ENCODE data around the gene CACNA1C.

Gene CACNA1C

GRCh38 chr12:2390850-2391390, 338.1 kb downstream of the CACNA1C start:
- DNase-seq (ENCODE audit: low spot score) = no peak

DNA sequence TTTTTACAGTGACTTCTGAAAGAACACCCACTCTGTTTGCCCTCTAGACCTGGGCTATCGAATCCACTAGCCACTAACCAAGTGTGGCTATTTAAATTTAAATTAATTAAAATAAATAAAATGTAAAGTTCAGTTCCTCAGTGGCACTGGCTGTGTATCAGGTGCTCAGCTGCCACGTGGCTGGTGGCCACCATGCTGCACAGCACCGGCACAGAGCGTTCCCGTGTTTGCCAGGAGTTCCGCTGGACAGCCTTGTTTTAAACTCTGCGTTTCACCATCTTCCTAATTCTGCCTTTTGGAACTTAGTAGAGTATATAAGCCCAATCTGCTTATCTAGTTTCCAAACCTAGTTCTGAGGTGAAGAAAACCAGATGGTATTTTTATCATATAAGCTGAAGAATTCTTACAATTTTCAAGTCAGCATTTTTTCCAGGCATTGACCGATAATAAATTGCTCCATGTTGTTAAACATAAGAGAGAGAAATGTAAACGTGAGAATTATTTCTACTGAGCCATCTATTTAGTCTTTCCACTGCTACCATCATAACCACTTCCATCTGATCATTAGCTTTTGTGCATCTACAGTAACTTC, 339.0 kb downstream of the CACNA1C start:
- no peak for DNase-seq (ENCODE audit: low spot score)

GRCh38 chr12:2393016-2393415, 340.2 kb downstream of the CACNA1C start:
- peak; percentile 15 for DNase-seq (ENCODE audit: low spot score)

- DNase-seq (ENCODE audit: low spot score) = no peak
These were observed 341.2 kb downstream of the CACNA1C start for GRCh38 chr12:2393996-2394395.

DNA sequence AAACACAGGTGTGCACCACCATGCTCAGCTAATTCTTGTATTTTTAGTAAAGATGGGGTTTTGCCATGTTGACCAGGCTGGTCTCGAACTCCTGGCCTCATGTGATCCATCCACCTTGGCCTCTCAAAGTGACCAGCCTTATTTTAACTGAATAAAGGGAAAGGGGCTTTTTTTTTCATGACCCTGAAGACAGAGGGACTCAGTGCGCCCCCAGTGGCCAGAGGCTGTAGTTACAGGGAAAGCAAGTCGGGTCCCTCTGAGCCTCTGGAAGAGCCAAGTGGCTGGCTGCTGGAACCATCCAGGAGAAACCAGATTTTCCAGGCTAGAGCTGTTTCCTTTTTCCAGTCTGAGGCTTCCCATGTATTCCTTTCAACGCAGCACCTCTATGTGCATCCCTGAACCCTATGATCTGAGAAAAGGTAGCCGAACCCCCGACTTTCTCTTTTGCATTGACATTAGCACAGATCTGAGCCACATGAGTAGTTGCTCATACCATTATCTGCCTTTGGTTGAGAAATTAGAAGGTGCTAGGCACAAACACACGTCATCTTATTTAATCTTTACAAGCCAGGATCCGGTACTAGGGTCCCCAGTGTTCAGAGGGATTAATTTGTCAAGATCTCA, 342.7 kb downstream of the CACNA1C start:
- DNase-seq (ENCODE audit: low spot score) = peak; percentile 11

DNA sequence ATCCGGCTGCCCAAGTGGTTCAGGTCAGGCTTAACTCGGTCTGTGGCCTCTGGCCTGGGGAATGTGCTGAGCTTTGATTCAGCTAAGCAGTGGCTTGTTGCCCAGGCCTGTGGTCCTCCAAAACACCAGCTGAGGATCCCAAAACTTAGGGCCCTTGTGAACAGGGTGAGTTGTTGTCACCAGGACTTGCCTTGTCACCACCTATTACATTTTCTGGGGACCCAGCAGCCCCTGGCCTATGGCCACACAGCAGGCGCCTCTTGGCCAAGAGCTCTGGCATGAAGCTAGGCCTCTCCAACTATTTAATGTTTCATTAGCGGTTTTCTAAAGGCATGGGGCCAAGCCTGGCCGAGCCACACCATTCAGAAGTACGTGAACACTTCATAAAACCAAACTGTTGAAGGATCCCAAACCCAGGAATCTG, 343.7 kb downstream of the CACNA1C start:
- no peak for DNase-seq (ENCODE audit: low spot score)

DNA sequence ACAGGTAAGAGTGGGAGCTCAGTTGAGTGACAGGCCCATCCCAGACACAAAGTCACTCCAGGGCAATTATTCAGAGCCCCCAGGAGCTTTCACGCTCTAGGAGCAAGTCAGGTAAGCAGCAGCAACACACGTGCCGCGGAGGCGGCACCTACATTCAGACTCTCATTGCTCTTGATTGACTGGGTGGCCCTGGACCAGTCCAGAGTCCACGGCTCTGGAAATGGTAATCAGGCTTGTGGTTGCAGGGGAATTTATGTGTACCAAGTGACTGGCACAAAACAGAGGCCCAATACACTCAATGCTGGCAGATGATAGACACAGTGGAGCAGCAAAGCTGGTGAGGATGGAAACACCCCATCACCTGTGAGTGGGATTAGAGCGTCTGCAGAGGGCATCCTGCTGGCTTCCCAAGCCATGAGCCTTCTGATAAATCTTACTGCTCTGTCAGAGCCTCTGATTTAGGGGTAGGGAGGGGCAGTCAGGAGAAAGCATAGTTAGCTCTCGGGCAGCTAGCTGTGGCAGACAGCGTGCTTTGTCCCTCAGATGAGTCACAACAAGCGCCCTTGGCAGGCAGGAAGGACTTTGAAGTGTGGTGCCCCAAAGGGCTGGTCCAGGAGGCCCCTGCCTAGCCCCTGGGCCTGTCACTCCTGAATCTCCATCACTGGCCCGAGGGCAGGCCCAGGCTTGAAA, 344.7 kb downstream of the CACNA1C start:
- no peak for DNase-seq (ENCODE audit: low spot score)

- DNase-seq (ENCODE audit: low spot score) = no peak
These were observed 348.3 kb downstream of the CACNA1C start for GRCh38 chr12:2401040-2401439.

DNA sequence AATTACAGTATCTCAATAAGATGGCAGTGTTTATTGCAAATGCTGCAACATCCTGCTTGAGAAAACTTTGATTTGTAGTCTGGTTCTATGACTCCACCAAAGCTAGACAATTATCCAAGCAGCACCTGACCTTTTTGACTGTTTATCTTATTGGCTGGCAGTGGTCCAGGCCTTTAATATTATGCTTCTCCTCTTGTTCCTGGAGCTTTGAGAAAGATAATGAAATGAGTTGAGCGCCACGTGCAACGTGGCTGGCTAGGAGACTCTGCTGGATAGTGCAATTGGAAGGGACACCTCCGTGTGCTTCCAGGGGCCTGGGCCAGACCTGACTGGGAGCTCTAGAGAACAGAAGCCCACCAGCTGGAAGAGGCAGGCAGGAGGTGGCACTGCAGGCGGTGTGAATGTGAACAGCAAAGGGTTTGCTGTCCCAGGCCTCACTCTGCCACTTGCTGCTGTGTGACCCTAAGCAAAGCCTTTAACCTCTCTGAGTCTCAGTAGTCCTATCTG, 349.3 kb downstream of the CACNA1C start:
- no peak for DNase-seq (ENCODE audit: low spot score)

GRCh38 chr12:2403221-2403976, 350.6 kb downstream of the CACNA1C start:
- no peak for DNase-seq (ENCODE audit: low spot score)

DNA sequence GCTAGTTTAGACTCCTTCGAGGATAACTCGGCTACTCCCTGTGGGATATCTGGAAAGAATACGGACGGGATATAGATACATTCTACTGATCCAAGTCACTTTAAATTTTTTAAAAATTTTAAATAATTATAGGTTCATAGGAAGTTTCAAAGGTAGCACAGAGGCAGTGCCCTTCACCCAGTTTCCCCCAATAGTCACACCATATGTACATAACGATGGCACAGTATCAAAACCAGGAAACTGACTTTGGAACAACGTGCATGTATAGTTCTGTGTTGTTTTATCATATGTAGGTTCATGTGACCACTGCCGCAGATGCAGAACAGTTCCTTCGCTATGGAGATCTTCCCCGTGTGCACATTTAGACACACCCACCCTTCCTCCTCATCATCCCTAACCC, 352.3 kb downstream of the CACNA1C start:
- DNase-seq (ENCODE audit: low spot score) = no peak

- DNase-seq (ENCODE audit: low spot score) = no peak
These were observed 354.1 kb downstream of the CACNA1C start for GRCh38 chr12:2406903-2407302.

- DNase-seq (ENCODE audit: low spot score) = no peak
These were observed 355.5 kb downstream of the CACNA1C start for GRCh38 chr12:2408262-2408661.

DNA sequence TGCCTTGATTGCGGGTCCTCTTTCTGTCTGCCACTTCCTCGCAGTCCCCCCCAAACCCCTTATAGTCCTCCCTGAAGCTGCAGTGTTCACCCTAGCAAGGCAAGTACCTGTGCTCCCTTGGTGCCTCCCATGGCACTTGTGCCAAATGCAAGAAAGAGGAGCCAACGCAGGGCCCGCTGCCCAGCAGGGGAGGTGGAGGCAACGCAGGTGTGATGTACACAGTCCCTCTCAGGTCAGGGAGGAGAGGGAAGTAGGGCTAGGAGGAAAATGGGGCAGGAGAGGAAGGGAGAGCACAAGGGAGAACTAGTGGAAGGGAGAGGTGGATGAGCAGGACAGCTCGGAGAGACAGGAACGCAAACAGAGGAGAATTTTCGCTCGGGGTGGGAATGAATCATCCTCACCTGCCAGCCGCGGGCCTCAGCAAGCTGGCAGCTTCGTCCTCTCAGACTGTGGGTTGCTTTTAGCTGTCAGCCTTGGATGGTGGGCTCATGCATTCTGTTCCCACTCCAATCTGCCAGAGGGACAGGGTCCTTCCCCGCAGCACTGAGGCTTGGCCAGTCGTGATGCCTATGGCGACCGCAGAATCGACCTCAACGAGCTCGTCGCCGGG, 357.0 kb downstream of the CACNA1C start:
- no peak for DNase-seq (ENCODE audit: low spot score)

GRCh38 chr12:2410496-2410895, 357.7 kb downstream of the CACNA1C start:
- no peak for DNase-seq (ENCODE audit: low spot score)

- DNase-seq (ENCODE audit: low spot score) = no peak
These were observed 358.2 kb downstream of the CACNA1C start for GRCh38 chr12:2411011-2411410.

- DNase-seq (ENCODE audit: low spot score) = no peak
These were observed 359.0 kb downstream of the CACNA1C start for GRCh38 chr12:2411616-2412304.

DNA sequence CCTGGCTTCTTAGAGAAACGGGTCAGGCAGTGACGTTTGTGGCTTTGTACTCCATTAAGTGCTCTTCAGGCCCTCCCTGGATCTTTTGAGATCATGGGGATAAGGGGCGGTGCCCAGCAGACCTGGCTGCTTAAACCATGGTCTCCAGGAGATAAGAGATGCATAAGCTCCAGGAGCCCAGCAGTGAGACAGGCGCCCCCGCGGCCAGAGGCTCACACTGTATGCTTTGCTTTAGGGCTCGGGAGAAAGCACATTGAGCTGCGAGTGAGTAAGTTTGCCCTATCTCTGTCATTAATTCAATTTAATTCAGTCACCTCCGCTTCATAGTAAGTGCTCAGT, 359.5 kb downstream of the CACNA1C start:
- DNase-seq (ENCODE audit: low spot score) = no peak

GRCh38 chr12:2413301-2413700, 360.5 kb downstream of the CACNA1C start:
- DNase-seq (ENCODE audit: low spot score) = no peak

GRCh38 chr12:2413999-2414792, 361.4 kb downstream of the CACNA1C start:
- DNase-seq (ENCODE audit: low spot score) = no peak

All from globus pallidus (tissue), 1 donor.